Measurements from ENCODE around the gene MOSPD3. TPM values are rescaled to one million over a fixed set of nuclear protein-coding genes. Genes with fewer than 3 reads are reported as not detected.

MOSPD3 gene
- total and polyA plus RNA-seq, 2 of the 8 experiments (the other 6 are each of a cell fraction or from before 2014, with no cell fraction given), result 20.7 to 21.4 TPM

DNA sequence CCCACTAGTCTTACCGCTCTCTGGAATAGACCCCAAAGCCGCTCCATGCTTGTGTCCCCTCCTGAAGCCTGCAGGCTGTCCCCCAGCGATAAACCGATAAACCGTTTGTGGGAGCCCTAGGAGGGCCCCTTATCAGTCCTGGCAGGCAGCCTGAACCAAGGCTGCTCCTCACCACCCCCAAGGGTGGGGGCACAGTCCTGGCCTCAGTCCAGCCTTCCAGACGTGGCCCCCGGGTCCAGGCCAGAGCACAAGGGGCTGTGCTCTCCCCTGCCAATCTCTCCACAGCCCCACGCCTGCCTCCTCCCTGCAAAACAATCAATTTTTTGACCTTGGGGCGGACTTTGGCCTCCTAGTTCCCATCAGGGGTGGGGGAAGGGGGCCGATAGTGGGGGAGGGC is 29.1 kb downstream of the MOSPD3 start, which contains the start of gene TFR2 (continued):
- TF ChIP-seq EGR1 (IDR thresholded peaks at IDR 0.05; ENCODE audit: borderline replicate concordance, low read depth, low read length), result no peak
- no peak for TF ChIP-seq KDM1A (IDR thresholded peaks at IDR 0.05; ENCODE audit: borderline replicate concordance, low read length)
- TF ChIP-seq TAF7 (optimal IDR thresholded peaks at IDR 0.05; ENCODE audit: borderline replicate concordance, low read depth, low read length), result no peak
- no peak for TF ChIP-seq CEBPB (IDR thresholded peaks at IDR 0.05; ENCODE audit: low read depth, low read length)
